Measurements from ENCODE around the gene MYOCD.

MYOCD gene

DNA sequence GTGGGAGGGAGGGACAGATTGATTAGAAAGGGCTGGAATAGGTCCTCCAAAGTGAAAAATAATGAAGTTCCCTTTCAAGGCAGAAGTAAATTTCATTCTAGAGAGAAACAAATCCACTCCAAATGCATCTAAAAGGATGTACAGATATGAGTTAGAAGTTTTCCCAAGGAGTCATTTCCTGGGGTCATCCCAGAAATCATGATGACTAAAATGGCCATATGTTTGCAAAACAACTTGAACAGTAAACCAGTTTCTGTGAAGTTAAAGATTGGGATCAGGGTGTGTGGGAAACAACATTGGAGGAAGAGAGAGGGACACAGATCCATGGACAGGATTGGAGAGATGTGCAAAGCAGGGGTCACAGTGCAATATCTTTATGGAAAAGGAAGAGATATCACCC lies 91.1 kb downstream of the MYOCD start:
- H3K79me2 ChIP-seq (ENCODE audit: insufficient read depth, low read length): no peaks in the 10 kb centered on the region
- no peaks in the 10 kb centered on the region for H3K27me3 ChIP-seq (ENCODE audit: insufficient read depth, low read length, poor library complexity)
- no peaks in the 10 kb centered on the region for H4K20me1 ChIP-seq (ENCODE audit: insufficient read depth, low read length)
- no peak overlapping the region for H3K4me2 ChIP-seq (ENCODE audit: insufficient read depth, low read length)
- no peak for ATAC-seq (ENCODE audit: insufficient read depth, low read depth)
- DNase-seq: no peak
- no peak overlapping the region for H3K27ac ChIP-seq (ENCODE audit: low read length)
- no peaks in the 10 kb centered on the region for H3K4me1 ChIP-seq (ENCODE audit: insufficient read depth, low read length)
- H3K36me3 ChIP-seq (ENCODE audit: insufficient read depth, low read length): no peaks in the 10 kb centered on the region
- H2AFZ ChIP-seq (ENCODE audit: low read depth, low read length): no peak overlapping the region
- no peak overlapping the region for H3K9ac ChIP-seq (ENCODE audit: low read depth, low read length)
- TF ChIP-seq, protein P1, sequence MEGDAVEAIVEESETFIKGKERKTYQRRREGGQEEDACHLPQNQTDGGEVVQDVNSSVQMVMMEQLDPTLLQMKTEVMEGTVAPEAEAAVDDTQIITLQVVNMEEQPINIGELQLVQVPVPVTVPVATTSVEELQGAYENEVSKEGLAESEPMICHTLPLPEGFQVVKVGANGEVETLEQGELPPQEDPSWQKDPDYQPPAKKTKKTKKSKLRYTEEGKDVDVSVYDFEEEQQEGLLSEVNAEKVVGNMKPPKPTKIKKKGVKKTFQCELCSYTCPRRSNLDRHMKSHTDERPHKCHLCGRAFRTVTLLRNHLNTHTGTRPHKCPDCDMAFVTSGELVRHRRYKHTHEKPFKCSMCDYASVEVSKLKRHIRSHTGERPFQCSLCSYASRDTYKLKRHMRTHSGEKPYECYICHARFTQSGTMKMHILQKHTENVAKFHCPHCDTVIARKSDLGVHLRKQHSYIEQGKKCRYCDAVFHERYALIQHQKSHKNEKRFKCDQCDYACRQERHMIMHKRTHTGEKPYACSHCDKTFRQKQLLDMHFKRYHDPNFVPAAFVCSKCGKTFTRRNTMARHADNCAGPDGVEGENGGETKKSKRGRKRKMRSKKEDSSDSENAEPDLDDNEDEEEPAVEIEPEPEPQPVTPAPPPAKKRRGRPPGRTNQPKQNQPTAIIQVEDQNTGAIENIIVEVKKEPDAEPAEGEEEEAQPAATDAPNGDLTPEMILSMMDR (IDR thresholded peaks at IDR 0.05; ENCODE audit: borderline replicate concordance, extremely low read depth, low read length, poor library complexity, severe bottlenecking): no peak
- TF ChIP-seq EZH2 (IDR thresholded peaks at IDR 0.05; ENCODE audit: borderline replicate concordance, low read depth, low read length, severe bottlenecking): no peak
- no peak overlapping the region for H3K4me3 ChIP-seq (ENCODE audit: low read depth in 1 of 2, low read length in 2 of 2)
- H3K9me3 ChIP-seq (ENCODE audit: insufficient read depth, low read length, severe bottlenecking): no peaks in the 10 kb centered on the region

DNA sequence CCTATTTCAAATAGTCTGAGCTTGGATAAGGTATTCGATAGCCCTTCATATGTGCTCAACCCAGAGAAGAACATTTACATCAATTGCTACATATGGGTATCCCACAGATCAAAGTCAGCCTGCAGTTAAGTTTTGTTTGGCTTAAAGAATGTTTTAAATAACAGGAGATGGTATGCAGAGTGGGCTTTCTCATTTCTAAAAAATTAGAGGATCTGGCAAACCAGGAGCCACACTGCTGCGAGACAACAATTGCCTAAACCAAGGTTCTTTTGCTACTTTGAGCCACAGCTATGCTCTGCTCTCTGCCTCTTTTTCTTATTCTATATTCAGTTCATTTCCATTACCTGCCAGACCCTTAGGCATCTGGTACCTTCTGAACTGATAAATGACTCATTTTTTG lies 93.4 kb downstream of the MYOCD start:
- DNase-seq (no peak), ATAC-seq (ENCODE audit: insufficient read depth, low read depth) (no peak)
- no peak for TF ChIP-seq EZH2 (IDR thresholded peaks at IDR 0.05; ENCODE audit: borderline replicate concordance, low read depth, low read length, severe bottlenecking)
- TF ChIP-seq, protein P1 (IDR thresholded peaks at IDR 0.05; ENCODE audit: borderline replicate concordance, extremely low read depth, low read length, poor library complexity, severe bottlenecking): no peak
- no peaks in the 10 kb centered on the region for H3K9me3 ChIP-seq (ENCODE audit: insufficient read depth, low read length, severe bottlenecking)
- H3K27me3 ChIP-seq (ENCODE audit: insufficient read depth, low read length, poor library complexity): no peaks in the 10 kb centered on the region
- H3K79me2 ChIP-seq (ENCODE audit: insufficient read depth, low read length): no peaks in the 10 kb centered on the region
- no peak overlapping the region for H3K4me3 ChIP-seq (ENCODE audit: low read depth in 1 of 2, low read length in 2 of 2)
- H3K4me1 ChIP-seq (ENCODE audit: insufficient read depth, low read length): no peaks in the 10 kb centered on the region
- H3K9ac ChIP-seq (ENCODE audit: low read depth, low read length): no peak overlapping the region
- H3K27ac ChIP-seq (ENCODE audit: low read length): no peak overlapping the region
- no peaks in the 10 kb centered on the region for H3K36me3 ChIP-seq (ENCODE audit: insufficient read depth, low read length)
- no peak overlapping the region for H2AFZ ChIP-seq (ENCODE audit: low read depth, low read length)
- no peaks in the 10 kb centered on the region for H4K20me1 ChIP-seq (ENCODE audit: insufficient read depth, low read length)
- H3K4me2 ChIP-seq (ENCODE audit: insufficient read depth, low read length): no peak overlapping the region

DNA sequence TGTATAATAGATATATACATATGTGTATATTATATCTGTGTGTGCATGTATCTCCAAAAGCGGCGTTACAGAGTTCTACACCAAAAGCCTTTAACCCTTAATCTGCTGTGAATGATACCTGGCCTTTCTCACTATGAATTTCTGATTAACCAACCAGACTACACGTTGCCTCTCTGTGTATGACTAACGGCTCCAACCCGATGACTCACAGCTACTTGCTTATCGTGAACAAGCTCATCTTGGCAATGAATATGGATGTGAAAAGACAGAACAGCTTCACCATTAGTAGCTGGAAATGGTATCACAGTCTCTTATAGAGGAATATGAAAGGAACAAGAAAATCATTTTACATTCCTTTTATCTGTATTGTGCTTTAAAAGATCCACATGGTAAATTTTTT lies 99.9 kb downstream of the MYOCD start:
- no peak overlapping the region for H2AFZ ChIP-seq (ENCODE audit: low read depth, low read length)
- ATAC-seq (ENCODE audit: insufficient read depth, low read depth) (no peak), DNase-seq (no peak)
- no peaks in the 10 kb centered on the region for H3K9me3 ChIP-seq (ENCODE audit: insufficient read depth, low read length, severe bottlenecking)
- H4K20me1 ChIP-seq (ENCODE audit: insufficient read depth, low read length): no peaks in the 10 kb centered on the region
- TF ChIP-seq, protein P1 (IDR thresholded peaks at IDR 0.05; ENCODE audit: borderline replicate concordance, extremely low read depth, low read length, poor library complexity, severe bottlenecking): no peak
- no peak for TF ChIP-seq EZH2 (IDR thresholded peaks at IDR 0.05; ENCODE audit: borderline replicate concordance, low read depth, low read length, severe bottlenecking)
- H3K9ac ChIP-seq (ENCODE audit: low read depth, low read length): no peak overlapping the region
- no peaks in the 10 kb centered on the region for H3K79me2 ChIP-seq (ENCODE audit: insufficient read depth, low read length)
- H3K4me1 ChIP-seq (ENCODE audit: insufficient read depth, low read length): no peaks in the 10 kb centered on the region
- no peak overlapping the region for H3K4me3 ChIP-seq (ENCODE audit: low read depth in 1 of 2, low read length in 2 of 2)
- H3K36me3 ChIP-seq (ENCODE audit: insufficient read depth, low read length): no peaks in the 10 kb centered on the region
- H3K27ac ChIP-seq (ENCODE audit: low read length): no peak overlapping the region
- no peak overlapping the region for H3K4me2 ChIP-seq (ENCODE audit: insufficient read depth, low read length)
- H3K27me3 ChIP-seq (ENCODE audit: insufficient read depth, low read length, poor library complexity): no peaks in the 10 kb centered on the region

DNA sequence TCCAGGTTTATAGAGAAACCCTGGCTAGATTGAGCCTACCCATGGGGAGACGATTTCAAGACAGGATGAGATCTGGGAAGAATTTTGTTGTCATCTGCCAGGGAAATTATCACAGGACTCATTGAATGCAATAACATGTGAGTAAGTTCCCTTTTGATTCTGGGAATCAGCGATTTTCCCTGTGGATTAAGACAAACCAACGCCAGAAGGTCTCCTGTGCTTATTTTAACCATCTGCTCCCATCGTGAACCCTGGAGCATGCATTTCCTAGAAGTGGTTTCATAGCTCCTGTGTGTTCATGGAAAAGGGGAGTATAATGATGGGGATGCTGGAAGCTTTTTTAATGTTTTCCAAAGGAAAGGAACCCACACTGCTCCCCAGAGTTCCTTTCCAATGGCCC lies 102.6 kb downstream of the MYOCD start:
- no peak overlapping the region for H3K4me3 ChIP-seq (ENCODE audit: low read depth in 1 of 2, low read length in 2 of 2)
- no peaks in the 10 kb centered on the region for H3K79me2 ChIP-seq (ENCODE audit: insufficient read depth, low read length)
- DNase-seq: no peak
- no peaks in the 10 kb centered on the region for H3K9me3 ChIP-seq (ENCODE audit: insufficient read depth, low read length, severe bottlenecking)
- no peaks in the 10 kb centered on the region for H4K20me1 ChIP-seq (ENCODE audit: insufficient read depth, low read length)
- H3K27ac ChIP-seq (ENCODE audit: low read length): no peak overlapping the region
- H3K4me1 ChIP-seq (ENCODE audit: insufficient read depth, low read length): no peaks in the 10 kb centered on the region
- TF ChIP-seq EZH2 (IDR thresholded peaks at IDR 0.05; ENCODE audit: borderline replicate concordance, low read depth, low read length, severe bottlenecking): no peak
- TF ChIP-seq, protein P1 (IDR thresholded peaks at IDR 0.05; ENCODE audit: borderline replicate concordance, extremely low read depth, low read length, poor library complexity, severe bottlenecking): no peak
- H3K27me3 ChIP-seq (ENCODE audit: insufficient read depth, low read length, poor library complexity): no peaks in the 10 kb centered on the region
- no peak overlapping the region for H3K4me2 ChIP-seq (ENCODE audit: insufficient read depth, low read length)
- no peak overlapping the region for H2AFZ ChIP-seq (ENCODE audit: low read depth, low read length)
- no peaks in the 10 kb centered on the region for H3K36me3 ChIP-seq (ENCODE audit: insufficient read depth, low read length)
- H3K9ac ChIP-seq (ENCODE audit: low read depth, low read length): no peak overlapping the region
- ATAC-seq (ENCODE audit: insufficient read depth, low read depth): no peak
